Astrocyte (in vitro differentiated cells and primary cell): ENCODE measurements around the gene JAKMIP1. TPM values are rescaled to one million over a fixed set of nuclear protein-coding genes. Genes with fewer than 3 reads are reported as not detected.

Experiments used
- DNase-seq: peaks from one replicate; pipeline ENCODE4 v3.0.0-alpha.2; 2010; ENCODE audit warnings: low read depth
- FAIRE-seq: peaks from 2 replicates; lab custom pipeline; 2011; peaks lifted over from hg19 to GRCh38; lab: Jason Lieb, UNC
- H2AFZ ChIP-seq: 2 replicates; pipeline ENCODE4 v1.6.0; 2012; ENCODE audit warnings: low read depth, low read length, inconsistent platforms
- H3K27ac ChIP-seq: 2 replicates; pipeline ENCODE4 v1.5.1; 2011; ENCODE audit warnings: low read depth, low read length, inconsistent platforms
- H3K27me3 ChIP-seq: 2 replicates; pipeline ENCODE4 v1.6.0; 2011; ENCODE audit warnings: low read length, inconsistent platforms; ENCODE audit not compliant: insufficient read depth
- H3K36me3 ChIP-seq: 2 replicates; pipeline ENCODE4 v1.5.1; 2011; ENCODE audit warnings: low read length, inconsistent platforms; ENCODE audit not compliant: insufficient read depth
- H3K4me1 ChIP-seq: 2 replicates; pipeline ENCODE4 v1.5.1; 2011; ENCODE audit warnings: low read length, inconsistent platforms; ENCODE audit not compliant: insufficient read depth
- H3K4me2 ChIP-seq: 2 replicates; pipeline ENCODE4 v1.6.0; 2012; ENCODE audit warnings: low read length, inconsistent platforms
- H3K4me3 ChIP-seq: 2 replicates; pipeline ENCODE4 v1.5.1; 2011; ENCODE audit warnings: low read depth, mild to moderate bottlenecking, low read length, inconsistent platforms; ENCODE audit not compliant: insufficient read depth
- H3K79me2 ChIP-seq: 2 replicates; pipeline ENCODE4 v1.6.0; 2012; ENCODE audit warnings: mild to moderate bottlenecking, low read length, inconsistent platforms; ENCODE audit not compliant: insufficient read depth
- H3K9ac ChIP-seq: 2 replicates; pipeline ENCODE4 v1.6.0; 2012; ENCODE audit warnings: mild to moderate bottlenecking, low read length, inconsistent platforms
- H3K9me3 ChIP-seq: 2 replicates; pipeline ENCODE4 v1.5.1; 2012; ENCODE audit warnings: low read depth, mild to moderate bottlenecking, low read length, inconsistent platforms; ENCODE audit not compliant: insufficient read depth
- H4K20me1 ChIP-seq: 2 replicates; pipeline ENCODE4 v1.6.0; 2012; ENCODE audit warnings: low read length, inconsistent platforms; ENCODE audit not compliant: insufficient read depth
- H3K27ac Mint-ChIP-seq: one replicate; pipeline ENCODE4 v1.8.0; 2021; ENCODE audit warnings: mild to moderate bottlenecking, mixed read lengths; ENCODE audit not compliant: unreplicated experiment
- H3K27me3 Mint-ChIP-seq: one replicate; pipeline ENCODE4 v1.8.0; 2021; ENCODE audit warnings: low read depth, mixed read lengths; ENCODE audit not compliant: unreplicated experiment
- H3K36me3 Mint-ChIP-seq: one replicate; pipeline ENCODE4 v1.8.0; 2021; ENCODE audit warnings: low read depth, mixed read lengths; ENCODE audit not compliant: unreplicated experiment
- H3K4me1 Mint-ChIP-seq: one replicate; pipeline ENCODE4 v1.8.0; 2021; ENCODE audit warnings: low read depth, mixed read lengths; ENCODE audit not compliant: unreplicated experiment
- H3K4me3 Mint-ChIP-seq: one replicate; pipeline ENCODE4 v1.8.0; 2021; ENCODE audit warnings: mild to moderate bottlenecking, moderate library complexity, mixed read lengths; ENCODE audit not compliant: unreplicated experiment
- H3K9me3 Mint-ChIP-seq: one replicate; pipeline ENCODE4 v1.8.0; 2021; ENCODE audit warnings: mild to moderate bottlenecking, mixed read lengths; ENCODE audit not compliant: unreplicated experiment
- EZH2 ChIP-seq: IDR thresholded peaks from 2 replicates; pipeline ENCODE4 v1.6.1; 2012; ENCODE audit warnings: mild to moderate bottlenecking, low read length, inconsistent platforms; ENCODE audit not compliant: insufficient read depth
- total RNA-seq: library from RNA; stranded (reverse); gene quantifications from 2 replicates; pipeline ENCODE4 v1.2.1, GENCODE V29; 2021
- TF ChIP-seq, protein P1 (sequence below): IDR thresholded peaks from 2 replicates; pipeline ENCODE4 v1.5.1; 2011; ENCODE audit warnings: low read depth, mild to moderate bottlenecking, inconsistent platforms, low read length, moderate library complexity; ENCODE audit not compliant: insufficient read depth

The JAKMIP1 gene
- total RNA-seq, 1 donor from 2014 or later = 0.50 TPM

DNA sequence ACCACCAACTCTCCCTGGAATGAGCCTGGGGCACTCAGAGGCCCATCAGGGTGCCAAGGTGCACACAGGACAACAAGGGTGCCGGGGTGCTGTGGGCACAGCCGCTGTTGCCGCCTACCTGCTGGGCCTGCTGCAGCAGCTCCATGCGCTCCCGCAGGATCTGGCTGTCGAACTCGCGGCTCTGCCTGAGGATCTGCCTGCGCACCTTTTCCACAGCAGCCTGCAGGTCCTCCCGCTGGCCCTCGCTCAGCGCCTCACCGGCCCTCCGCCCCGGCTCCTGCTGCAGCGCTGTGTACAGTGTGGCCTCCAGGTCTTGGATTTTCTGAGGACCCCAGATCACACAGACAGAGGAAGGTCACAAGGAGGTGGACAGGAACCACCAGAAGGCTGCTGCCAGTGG is 164.6 kb downstream of the JAKMIP1 start:
- Histone ChIP-seq H3K4me2 (no peak overlapping the region), H3K79me2 (no peaks in the 10 kb centered on the region), H3K4me1 (no peaks in the 10 kb centered on the region), H3K27me3 (no peaks in the 10 kb centered on the region), H2AFZ (no peak overlapping the region), H3K4me3 (no peak overlapping the region), H4K20me1 (no peaks in the 10 kb centered on the region), H3K36me3 (no peaks in the 10 kb centered on the region), H3K9me3 (peaks cover 4% of the 10 kb centered on the region), H3K9ac (no peak overlapping the region), H3K27ac (no peak overlapping the region)
- Mint-ChIP-seq H3K4me1 (peaks cover 4% of the 10 kb centered on the region), H3K27ac (no peak overlapping the region), H3K9me3 (no peaks in the 10 kb centered on the region), H3K4me3 (no peak overlapping the region), H3K27me3 (peaks cover 38% of the 10 kb centered on the region), H3K36me3 (no peaks in the 10 kb centered on the region)
- no peak for DNase-seq
- TF ChIP-seq, protein P1, sequence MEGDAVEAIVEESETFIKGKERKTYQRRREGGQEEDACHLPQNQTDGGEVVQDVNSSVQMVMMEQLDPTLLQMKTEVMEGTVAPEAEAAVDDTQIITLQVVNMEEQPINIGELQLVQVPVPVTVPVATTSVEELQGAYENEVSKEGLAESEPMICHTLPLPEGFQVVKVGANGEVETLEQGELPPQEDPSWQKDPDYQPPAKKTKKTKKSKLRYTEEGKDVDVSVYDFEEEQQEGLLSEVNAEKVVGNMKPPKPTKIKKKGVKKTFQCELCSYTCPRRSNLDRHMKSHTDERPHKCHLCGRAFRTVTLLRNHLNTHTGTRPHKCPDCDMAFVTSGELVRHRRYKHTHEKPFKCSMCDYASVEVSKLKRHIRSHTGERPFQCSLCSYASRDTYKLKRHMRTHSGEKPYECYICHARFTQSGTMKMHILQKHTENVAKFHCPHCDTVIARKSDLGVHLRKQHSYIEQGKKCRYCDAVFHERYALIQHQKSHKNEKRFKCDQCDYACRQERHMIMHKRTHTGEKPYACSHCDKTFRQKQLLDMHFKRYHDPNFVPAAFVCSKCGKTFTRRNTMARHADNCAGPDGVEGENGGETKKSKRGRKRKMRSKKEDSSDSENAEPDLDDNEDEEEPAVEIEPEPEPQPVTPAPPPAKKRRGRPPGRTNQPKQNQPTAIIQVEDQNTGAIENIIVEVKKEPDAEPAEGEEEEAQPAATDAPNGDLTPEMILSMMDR = no peak
- no peak for TF ChIP-seq EZH2
- FAIRE-seq = no peak

DNA sequence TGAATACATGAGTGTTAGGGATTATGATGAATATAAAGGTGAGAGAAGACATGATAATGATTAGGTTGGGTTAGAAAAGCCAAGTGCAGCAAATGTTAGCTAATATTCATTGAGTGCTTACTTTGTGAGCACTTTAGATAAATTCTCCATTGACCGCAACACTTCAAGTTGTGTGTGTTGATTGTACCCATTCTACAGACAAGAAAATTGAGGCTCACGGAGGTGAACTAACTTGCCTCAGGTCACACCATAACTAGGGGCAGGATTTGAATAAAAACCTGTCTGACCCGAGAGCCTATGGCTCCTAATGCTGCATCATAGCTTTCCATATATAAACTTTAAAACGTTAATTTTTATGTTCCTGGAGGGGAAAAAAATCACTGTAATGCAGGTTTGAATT is 167.0 kb downstream of the JAKMIP1 start:
- Mint-ChIP-seq H3K36me3 (no peaks in the 10 kb centered on the region), H3K9me3 (no peaks in the 10 kb centered on the region), H3K27ac (no peak overlapping the region), H3K4me3 (no peak overlapping the region), H3K4me1 (peaks cover 17% of the 10 kb centered on the region), H3K27me3 (peaks cover 15% of the 10 kb centered on the region)
- Histone ChIP-seq H3K4me2 (no peak overlapping the region), H3K27ac (no peak overlapping the region), H3K79me2 (no peaks in the 10 kb centered on the region), H3K4me3 (no peak overlapping the region), H3K36me3 (no peaks in the 10 kb centered on the region), H3K9ac (no peak overlapping the region), H3K27me3 (no peaks in the 10 kb centered on the region), H2AFZ (no peak overlapping the region), H4K20me1 (no peaks in the 10 kb centered on the region), H3K4me1 (no peaks in the 10 kb centered on the region), H3K9me3 (no peaks in the 10 kb centered on the region)
- FAIRE-seq = no peak
- no peak for TF ChIP-seq EZH2
- TF ChIP-seq, protein P1 = no peak
- no peak for DNase-seq

DNA sequence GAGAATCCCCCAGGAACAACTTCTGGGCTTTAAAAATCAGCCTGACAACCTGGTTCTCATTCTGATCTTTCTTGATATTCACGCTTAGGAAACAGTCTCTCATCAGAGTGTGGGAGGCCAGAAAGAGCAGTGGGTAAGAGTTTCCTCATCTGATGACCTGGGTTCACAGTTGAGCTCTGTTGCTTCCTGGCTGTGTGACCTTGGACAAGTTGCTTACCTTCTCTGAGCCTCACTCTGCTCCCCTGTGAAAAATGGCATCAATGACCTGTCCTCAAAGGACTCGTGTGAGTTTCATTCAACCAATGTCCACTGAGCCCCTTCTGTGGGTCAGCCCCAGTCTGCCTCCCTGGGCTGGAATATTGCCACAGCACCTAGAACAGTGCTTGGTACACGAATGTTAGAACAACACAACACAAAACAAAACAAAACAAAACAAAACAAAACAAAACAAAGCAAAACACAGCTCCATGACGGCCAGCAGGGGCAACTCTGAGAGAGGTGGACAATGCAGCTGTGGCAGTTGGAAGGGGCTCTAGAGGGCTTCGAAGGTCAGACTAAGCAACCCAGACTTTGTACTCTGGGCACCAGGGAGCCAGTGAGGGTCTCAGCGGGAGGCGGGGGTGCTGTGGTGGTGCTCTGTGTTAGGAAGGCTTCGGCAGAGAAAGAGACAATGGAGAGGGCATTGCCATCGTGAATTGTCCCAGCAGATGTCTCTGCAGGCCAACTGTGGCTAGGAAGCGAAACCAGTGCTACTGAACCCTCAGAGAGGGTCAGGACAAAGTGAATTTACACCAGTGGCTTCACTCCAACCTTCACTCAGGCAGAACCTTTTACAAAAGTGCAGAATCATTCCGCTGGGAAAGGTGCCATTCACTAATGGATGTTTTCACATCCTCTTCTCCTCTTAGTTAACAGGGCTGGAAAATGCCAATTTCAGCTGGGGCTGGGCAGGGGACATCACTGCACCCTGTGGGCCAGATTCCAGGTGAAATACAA is 167.8 kb downstream of the JAKMIP1 start:
- Histone ChIP-seq H3K4me2 (no peak overlapping the region), H3K27me3 (no peaks in the 10 kb centered on the region), H3K9me3 (no peaks in the 10 kb centered on the region), H3K9ac (no peak overlapping the region), H3K27ac (no peak overlapping the region), H3K36me3 (no peaks in the 10 kb centered on the region), H3K79me2 (no peaks in the 10 kb centered on the region), H2AFZ (no peak overlapping the region), H3K4me3 (no peak overlapping the region), H4K20me1 (no peaks in the 10 kb centered on the region), H3K4me1 (no peaks in the 10 kb centered on the region)
- Mint-ChIP-seq H3K4me1 (peaks cover 17% of the 10 kb centered on the region), H3K36me3 (no peaks in the 10 kb centered on the region), H3K27me3 (peaks cover 17% of the 10 kb centered on the region), H3K9me3 (no peaks in the 10 kb centered on the region), H3K27ac (no peak overlapping the region), H3K4me3 (no peak overlapping the region)
- DNase-seq = peak; percentile 19
- no peak for FAIRE-seq
- no peak for TF ChIP-seq EZH2
- TF ChIP-seq, protein P1 = no peak
